Hepatocyte (in vitro differentiated cells): ENCODE measurements around the gene LPCAT3.

Experiments
- CTCF ChIP-seq: fragments of 200-600 bp; sonication (generic); IDR thresholded peaks from 2 replicates; pipeline ENCODE4 v1.5.1; 2016; ENCODE audit warnings: antibody characterized with exemption, mild to moderate bottlenecking; ENCODE audit not compliant: poor library complexity
- EZH2 ChIP-seq: fragments of 200-600 bp; sonication (generic); IDR thresholded peaks from 2 replicates; pipeline ENCODE4 v1.6.1; 2016; ENCODE audit warnings: antibody characterized with exemption, mild to moderate bottlenecking, borderline replicate concordance
- EZH2phosphoT487 ChIP-seq: fragments of 200-600 bp; sonication (generic); IDR thresholded peaks from one replicate; pipeline ENCODE4 v1.6.1; 2018; ENCODE audit warnings: antibody characterized with exemption, mild to moderate bottlenecking, low read depth, moderate library complexity; ENCODE audit not compliant: unreplicated experiment, severe bottlenecking

- TF ChIP-seq CTCF (no peak), EZH2phosphoT487 (no peak), EZH2 (no peak)
These were observed 65.3 kb downstream of the LPCAT3 start for GRCh38 chr12:6952863-6953441.
